COLO668 (cell line): Measurements from ENCODE around the gene CSNK1G3.
"Not testable (repeated sequence)": the region's sequence is repeated elsewhere in the genome, so short reads cannot be mapped to it uniquely, and the experiment has no call there.

Experiments used
- DNase-seq: peaks from one replicate; lab custom pipeline; 2025; ENCODE audit not compliant: unreplicated experiment; lab: John Stamatoyannopoulos, UW

Gene CSNK1G3

DNA sequence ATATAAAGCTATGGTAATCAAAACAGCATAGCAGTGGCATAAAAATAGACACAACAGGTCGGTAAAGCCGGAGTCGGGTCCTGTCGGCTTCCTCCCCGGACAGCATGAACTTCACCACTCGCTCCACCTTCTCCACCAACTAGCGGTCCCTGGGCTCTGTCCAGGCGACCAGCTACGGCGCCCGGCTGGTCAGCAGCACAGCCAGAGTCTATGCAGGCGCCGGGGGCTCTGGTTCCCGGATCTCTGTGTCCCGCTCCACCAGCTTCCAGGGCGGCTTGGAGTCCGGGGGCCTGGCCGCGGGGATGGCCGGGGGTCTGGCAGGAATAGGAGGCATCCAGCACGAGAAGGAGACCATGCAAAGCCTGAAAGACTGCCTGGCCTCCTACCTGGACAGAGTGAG, 124.0 kb downstream of the CSNK1G3 start:
- no peak for DNase-seq

GRCh38 chr5:123637028-123637427, 125.1 kb downstream of the CSNK1G3 start:
- not testable (repeated sequence) for DNase-seq

GRCh38 chr5:123639244-123639643, 127.3 kb downstream of the CSNK1G3 start:
- no peak for DNase-seq

- DNase-seq = no peak
Observed at GRCh38 chr5:123645024-123645603, 133.1 kb downstream of the CSNK1G3 start.

DNA sequence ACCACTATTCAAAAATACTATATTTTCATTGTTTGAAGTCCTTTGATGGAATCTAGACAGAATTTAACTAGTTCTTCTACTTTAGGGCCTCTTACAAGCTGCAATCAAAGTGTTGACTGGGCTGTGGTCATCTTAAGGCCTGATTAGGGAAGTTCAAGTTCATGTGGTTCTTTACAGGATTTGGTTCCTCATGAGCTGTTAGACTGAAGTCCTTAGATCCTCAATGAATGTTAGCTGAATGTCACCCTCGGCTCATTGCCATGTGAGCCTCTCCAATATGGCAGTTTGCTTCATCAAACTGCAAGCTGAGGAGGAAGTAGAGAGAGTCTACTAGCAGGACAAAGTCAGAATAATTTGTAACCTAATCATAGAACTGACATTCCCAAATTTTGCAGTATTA, 135.1 kb downstream of the CSNK1G3 start:
- no peak for DNase-seq

DNA sequence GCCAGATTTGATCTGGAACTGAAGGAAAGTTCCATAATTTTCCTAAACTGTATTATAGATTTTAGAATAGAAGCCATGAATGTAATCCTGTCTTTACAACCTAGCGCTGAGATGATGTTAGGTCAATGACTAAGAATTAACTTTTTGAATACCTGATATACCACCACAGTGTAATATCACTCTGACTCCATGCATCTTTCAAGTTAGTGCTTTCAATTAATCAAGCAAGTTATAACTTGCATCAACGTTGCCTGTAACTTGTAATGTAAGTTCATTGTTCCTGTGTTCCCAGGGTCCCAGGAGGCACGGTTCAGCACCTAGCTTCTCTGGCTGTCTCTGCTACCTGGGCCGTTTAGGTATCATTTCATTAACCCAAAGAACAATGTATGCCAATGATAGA, 139.3 kb downstream of the CSNK1G3 start:
- no peak for DNase-seq

DNA sequence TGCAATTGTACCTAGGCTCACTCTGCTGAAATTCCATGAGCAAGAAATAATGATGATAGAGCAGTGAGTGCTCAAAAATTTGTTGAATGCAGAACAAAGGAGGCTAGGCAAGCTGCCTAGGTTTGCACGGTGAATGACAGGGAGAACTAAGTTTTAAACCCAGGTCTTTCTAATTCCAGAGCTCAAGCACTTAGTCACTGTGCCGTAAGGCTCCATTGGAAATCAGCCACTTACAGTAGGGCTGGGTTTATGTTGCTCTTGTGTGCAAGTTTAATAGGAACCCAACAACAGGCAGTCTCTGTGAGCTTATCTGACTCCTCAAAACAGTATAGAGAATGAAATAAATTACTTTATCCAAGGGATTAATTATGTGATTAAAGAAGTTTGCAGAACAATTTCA, 147.0 kb downstream of the CSNK1G3 start:
- DNase-seq = no peak

DNA sequence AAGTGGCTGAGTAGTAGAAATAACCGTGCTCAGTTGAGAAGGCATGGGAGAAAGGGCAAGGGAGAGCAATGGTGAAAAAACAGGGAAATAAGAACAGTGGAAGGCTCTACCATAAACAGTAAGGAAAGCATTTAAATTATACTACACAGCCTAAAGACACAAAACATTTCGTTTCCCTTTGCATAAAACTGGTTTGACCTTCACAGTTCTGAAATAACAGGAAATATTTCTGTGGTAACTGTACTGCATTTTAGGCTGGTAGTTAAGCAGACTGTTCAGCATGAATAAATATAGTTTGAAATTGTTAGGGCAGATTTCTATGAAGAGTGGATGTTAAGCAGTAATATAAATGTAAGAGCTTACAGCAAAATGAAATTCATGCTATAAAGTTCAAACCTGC, 147.5 kb downstream of the CSNK1G3 start:
- no peak for DNase-seq

GRCh38 chr5:123664961-123665360, 153.0 kb downstream of the CSNK1G3 start:
- no peak for DNase-seq

GRCh38 chr5:123665822-123666371, 153.9 kb downstream of the CSNK1G3 start:
- no peak for DNase-seq
